NCI-H1436 (cell line): ENCODE measurements around the gene PARD3B.

Source experiments
- DNase-seq: peaks from one replicate; lab custom pipeline; 2025; lab: John Stamatoyannopoulos, UW

The PARD3B gene

GRCh38 chr2:204754898-204755297, 209.6 kb downstream of the PARD3B start:
- DNase-seq: no peak

- DNase-seq: no peak
These were observed 218.9 kb downstream of the PARD3B start for GRCh38 chr2:204763974-204764703.

- DNase-seq: peak; percentile 83
These were observed 225.5 kb downstream of the PARD3B start for GRCh38 chr2:204770735-204771134.

GRCh38 chr2:204771721-204772120, 226.4 kb downstream of the PARD3B start:
- DNase-seq: no peak

- no peak for DNase-seq
These were observed 227.3 kb downstream of the PARD3B start for GRCh38 chr2:204772546-204772945.

GRCh38 chr2:204775766-204776165, 230.5 kb downstream of the PARD3B start:
- DNase-seq: no peak

GRCh38 chr2:204776781-204777559, 231.7 kb downstream of the PARD3B start:
- no peak for DNase-seq

- DNase-seq: no peak
These were observed 234.5 kb downstream of the PARD3B start for GRCh38 chr2:204779771-204780170.

GRCh38 chr2:204781941-204782340, 236.7 kb downstream of the PARD3B start:
- DNase-seq: no peak

- DNase-seq: no peak
These were observed 244.8 kb downstream of the PARD3B start for GRCh38 chr2:204790076-204790475.

- DNase-seq: no peak
These were observed 246.0 kb downstream of the PARD3B start for GRCh38 chr2:204791230-204791629.

- DNase-seq: no peak
These were observed 249.3 kb downstream of the PARD3B start for GRCh38 chr2:204794624-204795023.

- DNase-seq: no peak
These were observed 249.9 kb downstream of the PARD3B start for GRCh38 chr2:204795156-204795555.

- DNase-seq: no peak
These were observed 251.3 kb downstream of the PARD3B start for GRCh38 chr2:204796581-204796980.

- no peak for DNase-seq
These were observed 254.5 kb downstream of the PARD3B start for GRCh38 chr2:204799791-204800190.

GRCh38 chr2:204808494-204808893, 263.2 kb downstream of the PARD3B start:
- no peak for DNase-seq

GRCh38 chr2:204824751-204825453, 279.6 kb downstream of the PARD3B start:
- no peak for DNase-seq

GRCh38 chr2:204825681-204826080, 280.4 kb downstream of the PARD3B start:
- no peak for DNase-seq

GRCh38 chr2:204827701-204828590, 282.7 kb downstream of the PARD3B start:
- DNase-seq: no peak

GRCh38 chr2:204834716-204835384, 289.6 kb downstream of the PARD3B start:
- DNase-seq: no peak

- DNase-seq: no peak
These were observed 290.5 kb downstream of the PARD3B start for GRCh38 chr2:204835786-204836185.
